A673 (cell line): ENCODE data around the gene ZFYVE21. TPM values are rescaled to one million over a fixed set of nuclear protein-coding genes. Genes with fewer than 3 reads are reported as not detected.

Experiments
- BruUV-seq: library from RNA; stranded (reverse); fragments of 400-500 nt; replicated peaks from 2 replicates; lab custom pipeline; 2021; lab: Mats Ljungman, UMichigan
- CTCF ChIA-PET: fragments of 300-600 bp; sonication (Branson Sonifier 250); formaldehyde crosslinking; loops from one replicate; lab custom pipeline; 2022; ENCODE audit warnings: antibody characterized with exemption; lab: Charles Lee
- POLR2A ChIA-PET: fragments of 300-600 bp; sonication (Branson Sonifier 250); formaldehyde crosslinking; loops from one replicate; lab custom pipeline; 2022; ENCODE audit warnings: antibody characterized with exemption; ENCODE audit not compliant: low non-redundant PET; lab: Charles Lee
- DNase-seq: peaks from one replicate; pipeline ENCODE4 v3.0.0-alpha.2; 2015; ENCODE audit warnings: low spot score
- H3K27ac ChIP-seq: fragments of 200-600 bp; sonication (generic); 2 replicates; pipeline ENCODE4 v1.5.1; 2016; ENCODE audit warnings: mixed run types, low read depth, mild to moderate bottlenecking, mixed read lengths, antibody characterized with exemption, low read length; ENCODE audit not compliant: poor library complexity, severe bottlenecking
- H3K27me3 ChIP-seq: fragments of 200-600 bp; sonication (generic); replicated peaks from 2 replicates; pipeline ENCODE4 v1.6.1; 2017; ENCODE audit warnings: mixed run types, low read depth, mild to moderate bottlenecking, mixed read lengths, antibody characterized with exemption, low read length; ENCODE audit not compliant: insufficient read depth, poor library complexity
- H3K36me3 ChIP-seq: fragments of 200-600 bp; sonication (generic); 2 replicates; pipeline ENCODE4 v1.6.1; 2016; ENCODE audit warnings: mixed run types, mild to moderate bottlenecking, mixed read lengths, antibody characterized with exemption, low read length; ENCODE audit not compliant: insufficient read depth, poor library complexity, severe bottlenecking
- H3K4me1 ChIP-seq: fragments of 200-600 bp; sonication (generic); 2 replicates; pipeline ENCODE4 v1.6.1; 2017; ENCODE audit warnings: mixed run types, mild to moderate bottlenecking, mixed read lengths, antibody characterized with exemption, low read length; ENCODE audit not compliant: insufficient read depth, poor library complexity, severe bottlenecking
- H3K4me3 ChIP-seq: fragments of 200-600 bp; sonication (generic); 2 replicates; pipeline ENCODE4 v1.5.1; 2016; ENCODE audit warnings: low read depth, mixed run types, mild to moderate bottlenecking, mixed read lengths, low read length; ENCODE audit not compliant: poor library complexity, severe bottlenecking
- H3K9me3 ChIP-seq: fragments of 200-600 bp; sonication (generic); 2 replicates; pipeline ENCODE4 v1.6.1; 2016; ENCODE audit warnings: mixed run types, low read depth, mild to moderate bottlenecking, mixed read lengths, antibody characterized with exemption, low read length; ENCODE audit not compliant: poor library complexity, severe bottlenecking
- EZH2 ChIP-seq: fragments of 200-600 bp; sonication (generic); IDR thresholded peaks from 2 replicates; pipeline ENCODE4 v1.6.1; 2017; ENCODE audit warnings: borderline replicate concordance, low read depth, mild to moderate bottlenecking, mixed read lengths, antibody characterized with exemption, low read length; ENCODE audit not compliant: poor library complexity, severe bottlenecking
- intact Hi-C: fragments of 100-400 bp; cut with micrococcal nuclease; formaldehyde crosslinking; loops from one replicate; pipeline ENCODE4 v1.10.0; 2022; ENCODE audit not compliant: unreplicated experiment
- total RNA-seq: library from RNA; stranded (reverse); gene quantifications from 2 replicates; pipeline ENCODE4 v1.2.3, GENCODE V29; 2021
- TF ChIP-seq, protein P1 (sequence below): fragments of 300-800, 200-600 bp; sonication (generic); conservative IDR thresholded peaks from 2 replicates; pipeline ENCODE4 v1.5.1; 2017; ENCODE audit warnings: low read depth, mild to moderate bottlenecking, antibody characterized with exemption, low read length, moderate library complexity, mixed read lengths

ZFYVE21 gene
- total RNA-seq, 1 experiment from 2014 or later, result 35.7 TPM

DNA sequence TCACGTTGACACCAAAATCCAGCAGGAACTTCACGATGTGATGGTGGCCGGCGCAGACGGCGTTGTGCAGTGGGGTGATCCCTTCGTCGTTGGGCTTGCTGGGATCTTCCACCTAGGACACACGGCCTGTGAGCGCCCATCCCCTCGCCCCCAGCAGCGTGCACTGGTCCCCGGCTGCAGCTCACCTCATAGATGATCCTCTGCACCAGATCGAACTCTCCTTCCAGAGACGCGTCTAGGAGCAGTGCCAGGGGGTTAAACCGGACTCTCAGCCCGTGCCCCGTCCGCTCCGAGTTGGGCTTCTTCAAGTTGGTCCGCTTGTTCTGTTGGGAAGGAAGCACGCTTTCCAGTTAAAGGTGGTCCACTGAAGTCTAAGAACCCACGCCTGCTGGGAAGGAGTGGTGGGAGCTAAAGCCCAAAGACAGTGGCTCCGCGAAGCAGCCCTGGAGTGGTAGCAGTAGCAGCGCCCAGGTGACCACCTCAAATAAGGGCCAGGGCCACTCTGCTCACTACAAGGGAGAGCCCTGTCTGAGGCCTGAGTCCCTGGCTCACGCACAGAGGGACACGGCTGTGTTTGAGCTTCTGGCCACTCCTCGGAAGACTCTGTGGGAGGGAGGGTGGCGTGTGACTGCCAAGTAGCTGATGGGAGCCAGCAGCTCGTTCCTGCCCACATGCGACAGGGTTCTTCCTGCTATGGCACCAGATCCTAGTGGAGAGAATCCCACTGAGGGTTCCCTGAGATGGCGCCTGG, 23.3 kb downstream of the ZFYVE21 start:
- BruUV-seq, result no TSS peak
- Histone ChIP-seq H3K9me3 (no peaks in the 10 kb centered on the region), H3K36me3 (peaks cover 4% of the 10 kb centered on the region), H3K27ac (no peak overlapping the region), H3K4me1 (no peaks in the 10 kb centered on the region), H3K4me3 (no peak overlapping the region), H3K27me3 (no peaks in the 10 kb centered on the region)
- intact Hi-C loops, result no loop called here
- CTCF ChIA-PET, result no interaction called here
- POLR2A ChIA-PET, result no interaction called here
- DNase-seq, result no peak
- TF ChIP-seq, protein P1, sequence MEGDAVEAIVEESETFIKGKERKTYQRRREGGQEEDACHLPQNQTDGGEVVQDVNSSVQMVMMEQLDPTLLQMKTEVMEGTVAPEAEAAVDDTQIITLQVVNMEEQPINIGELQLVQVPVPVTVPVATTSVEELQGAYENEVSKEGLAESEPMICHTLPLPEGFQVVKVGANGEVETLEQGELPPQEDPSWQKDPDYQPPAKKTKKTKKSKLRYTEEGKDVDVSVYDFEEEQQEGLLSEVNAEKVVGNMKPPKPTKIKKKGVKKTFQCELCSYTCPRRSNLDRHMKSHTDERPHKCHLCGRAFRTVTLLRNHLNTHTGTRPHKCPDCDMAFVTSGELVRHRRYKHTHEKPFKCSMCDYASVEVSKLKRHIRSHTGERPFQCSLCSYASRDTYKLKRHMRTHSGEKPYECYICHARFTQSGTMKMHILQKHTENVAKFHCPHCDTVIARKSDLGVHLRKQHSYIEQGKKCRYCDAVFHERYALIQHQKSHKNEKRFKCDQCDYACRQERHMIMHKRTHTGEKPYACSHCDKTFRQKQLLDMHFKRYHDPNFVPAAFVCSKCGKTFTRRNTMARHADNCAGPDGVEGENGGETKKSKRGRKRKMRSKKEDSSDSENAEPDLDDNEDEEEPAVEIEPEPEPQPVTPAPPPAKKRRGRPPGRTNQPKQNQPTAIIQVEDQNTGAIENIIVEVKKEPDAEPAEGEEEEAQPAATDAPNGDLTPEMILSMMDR, result no peak
- TF ChIP-seq EZH2, result no peak

DNA sequence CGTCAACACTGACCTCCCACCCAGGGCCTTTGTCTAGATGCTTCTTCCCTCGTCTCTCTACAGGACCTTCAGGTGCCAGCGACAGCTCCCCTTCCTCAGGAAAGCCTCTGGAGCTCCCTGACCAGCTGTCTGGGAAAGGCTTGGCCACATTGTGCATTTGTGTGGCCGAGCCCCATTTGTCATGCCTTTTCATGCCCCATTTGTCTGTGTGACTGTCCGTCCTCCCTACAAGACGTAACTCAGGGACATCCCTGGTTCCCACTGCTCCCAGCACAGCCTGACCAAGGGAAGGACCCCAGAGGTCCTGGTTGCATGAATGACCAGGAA, 23.8 kb downstream of the ZFYVE21 start:
- H3K9me3 ChIP-seq, result no peaks in the 10 kb centered on the region
- no peaks in the 10 kb centered on the region for H3K27me3 ChIP-seq
- ChIA-PET CTCF (no interaction called here), POLR2A (no interaction called here)
- TF ChIP-seq, protein P1, result no peak
- no peak for TF ChIP-seq EZH2
- no peaks in the 10 kb centered on the region for H3K4me1 ChIP-seq
- BruUV-seq, result no TSS peak
- intact Hi-C loops, result no loop called here
- no peak overlapping the region for H3K27ac ChIP-seq
- peaks cover 3% of the 10 kb centered on the region for H3K36me3 ChIP-seq
- no peak overlapping the region for H3K4me3 ChIP-seq
- no peak for DNase-seq

DNA sequence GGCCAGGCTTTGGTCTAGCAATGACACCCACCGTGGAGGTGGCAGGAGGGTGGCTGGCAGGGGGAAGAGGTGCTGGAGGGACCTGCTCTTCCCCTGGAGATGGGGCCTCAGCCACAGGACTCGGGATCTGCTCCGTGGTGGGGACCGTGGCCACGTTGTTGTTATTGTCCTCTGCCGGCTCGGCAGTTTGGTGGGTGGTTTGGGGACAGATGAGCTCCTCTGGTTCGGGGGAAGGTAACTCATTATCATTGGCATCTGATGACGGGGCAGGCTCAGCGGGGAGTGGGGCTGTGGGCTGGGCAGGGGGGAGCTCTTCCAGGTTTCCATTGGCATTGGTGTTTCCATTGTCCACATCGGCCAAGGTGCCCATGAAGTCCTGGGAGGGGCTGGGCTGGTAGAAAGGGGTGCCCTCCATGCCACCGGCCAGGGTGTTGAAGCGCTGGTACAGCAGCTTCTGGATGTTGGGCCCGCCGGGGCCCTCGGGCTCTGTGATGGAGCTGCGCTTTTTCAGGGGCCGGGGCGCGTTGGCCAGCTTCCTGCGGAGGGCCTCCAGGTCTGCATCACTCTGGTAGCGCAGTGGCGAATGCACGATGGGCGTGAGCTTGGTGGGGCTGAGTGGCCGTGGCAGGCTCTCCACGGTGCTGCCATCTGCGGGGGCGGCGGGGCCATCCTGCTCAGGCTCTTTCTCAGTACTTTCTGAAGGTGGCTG, 24.3 kb downstream of the ZFYVE21 start:
- DNase-seq, result no peak
- intact Hi-C loops, result no loop called here
- POLR2A ChIA-PET, result no interaction called here
- H3K4me3 ChIP-seq, result no peak overlapping the region
- CTCF ChIA-PET, result no interaction called here
- no peaks in the 10 kb centered on the region for H3K4me1 ChIP-seq
- no peaks in the 10 kb centered on the region for H3K9me3 ChIP-seq
- TF ChIP-seq, protein P1, result no peak
- no peak for TF ChIP-seq EZH2
- H3K27me3 ChIP-seq, result no peaks in the 10 kb centered on the region
- BruUV-seq, result no TSS peak
- H3K36me3 ChIP-seq, result no peaks in the 10 kb centered on the region
- no peak overlapping the region for H3K27ac ChIP-seq
